ENCODE results near the gene ADAMTSL4. TPM values are rescaled to one million over a fixed set of nuclear protein-coding genes. Genes with fewer than 3 reads are reported as not detected.

ADAMTSL4 gene
- total RNA-seq, 1 experiment from 2014 or later = 4.3 TPM

GRCh38 chr1:150567717-150568593 is 18.7 kb downstream of the ADAMTSL4 start:
- peaks cover 2 to 3% of the 10 kb centered on the region in 2 experiments; a peak in 2 of 4 replicates for H3K36me3 ChIP-seq (ENCODE audit: control insufficient read depth in 1 of 2, insufficient read depth in 2 of 2, low read length in 2 of 2)
- H2AFZ ChIP-seq (ENCODE audit: low read depth, low read length, poor library complexity, severe bottlenecking) = no peak overlapping the region
- H3K27me3 ChIP-seq (ENCODE audit: insufficient read depth, low read length) = no peaks in the 10 kb centered on the region
- peaks cover 58 to 70% of the 10 kb centered on the region in 2 experiments for H3K4me1 ChIP-seq (ENCODE audit: control insufficient read depth in 1 of 2, insufficient read depth in 2 of 2, low read length in 2 of 2)
- ChIA-PET CTCF (interaction anchor here (0.6 to 0.9 kb wide), 2 partner anchors 8 to 148 kb away, joined by 3 to 4 read pairs; no protein-coding TSS in a partner anchor), RAD21 (ENCODE audit: low non-redundant PET in 1 of 2, low total read pairs in 2 of 2, uncharacterized antibody in 2 of 2, unreplicated experiment in 2 of 2) (no interaction called here), POLR2A (interaction anchor here (1.0 to 2.0 kb wide), 2 partner anchors 9 to 11 kb away, joined by 4 to 14 read pairs; partner anchors contain the start of gene MCL1)
- no peaks in the 10 kb centered on the region for H3K9me3 ChIP-seq (ENCODE audit: control insufficient read depth in 1 of 2, insufficient read depth in 1 of 2, low read depth in 1 of 2, low read length in 2 of 2)
- peaks cover 6% of the 10 kb centered on the region; the same call in 1 of the 2 replicates for H4K20me1 ChIP-seq (ENCODE audit: insufficient read depth)
- TF ChIP-seq ZBTB33 (IDR thresholded peaks at IDR 0.05; ENCODE audit: extremely low read depth, insufficient replicate concordance, low read length) (no peak), SP1 (IDR thresholded peaks at IDR 0.05; ENCODE audit: low read depth) (no peak), POLR2A (IDR thresholded peaks at IDR 0.05; ENCODE audit: borderline replicate concordance, extremely low read depth, insufficient read depth, insufficient read length) (no peak), EZH2 (IDR thresholded peaks at IDR 0.05) (no peak), EZH2phosphoT487 (IDR thresholded peaks at IDR 0.05; ENCODE audit: borderline replicate concordance) (no peak), CBX3 (IDR thresholded peaks at IDR 0.05; ENCODE audit: low read depth) (no peak), POLR2AphosphoS5 (IDR thresholded peaks at IDR 0.05; ENCODE audit: low read depth, low read length) (no peak), EGR1 (IDR thresholded peaks at IDR 0.05; ENCODE audit: low read depth) (no peak), SRF (IDR thresholded peaks at IDR 0.05; ENCODE audit: low read depth) (no peak), SIN3A (IDR thresholded peaks at IDR 0.05; ENCODE audit: low read depth) (no peak)
- no TSS peak for BruUV-seq (replicated peaks)
- ATAC-seq (peak; percentile 58), DNase-seq (ENCODE audit: low read depth, low spot score) (no peak)
- H3K9ac ChIP-seq (ENCODE audit: low read length) = peak overlapping the region; percentile 15
- no peak overlapping the region for H3K4me3 ChIP-seq (replicated peaks in 1 of 2; ENCODE audit: low read depth in 1 of 2, low read length in 2 of 2)
- H3K4me2 ChIP-seq (ENCODE audit: low read length) = peak overlapping the region; percentile 52
- H3K9me2 ChIP-seq (ENCODE audit: insufficient read depth) = no peaks in the 10 kb centered on the region
- H3K27ac ChIP-seq (ENCODE audit: low read depth, low read length) = peak overlapping the region; percentile 52
- intact Hi-C loops (cut with micrococcal nuclease) = loop anchor here (10.0 kb wide), 1 partner anchor 127 kb away; the partner anchor contains the start of gene GOLPH3L
- H3K79me2 ChIP-seq (ENCODE audit: insufficient read depth, low read length) = peaks cover 44% of the 10 kb centered on the region
